ENCODE data around the gene TBXA2R.

Gene TBXA2R

DNA sequence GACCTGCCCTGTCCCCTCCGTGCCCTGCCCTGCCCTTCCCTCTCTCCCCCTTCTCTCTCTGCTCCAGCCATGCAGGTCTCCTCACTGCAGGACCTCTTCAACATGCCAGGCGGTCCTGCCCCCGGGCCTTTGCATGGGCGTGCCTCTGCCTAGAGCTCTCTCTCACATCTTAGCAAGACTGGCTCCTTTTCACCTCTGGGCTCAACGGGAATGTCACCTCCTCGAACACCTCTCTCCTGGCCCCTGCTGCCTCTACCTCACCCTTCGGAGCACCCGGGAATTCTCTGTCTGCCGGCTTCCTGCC lies 54.9 kb downstream of the TBXA2R start:
- no peak for DNase-seq (ENCODE audit: low spot score)

DNA sequence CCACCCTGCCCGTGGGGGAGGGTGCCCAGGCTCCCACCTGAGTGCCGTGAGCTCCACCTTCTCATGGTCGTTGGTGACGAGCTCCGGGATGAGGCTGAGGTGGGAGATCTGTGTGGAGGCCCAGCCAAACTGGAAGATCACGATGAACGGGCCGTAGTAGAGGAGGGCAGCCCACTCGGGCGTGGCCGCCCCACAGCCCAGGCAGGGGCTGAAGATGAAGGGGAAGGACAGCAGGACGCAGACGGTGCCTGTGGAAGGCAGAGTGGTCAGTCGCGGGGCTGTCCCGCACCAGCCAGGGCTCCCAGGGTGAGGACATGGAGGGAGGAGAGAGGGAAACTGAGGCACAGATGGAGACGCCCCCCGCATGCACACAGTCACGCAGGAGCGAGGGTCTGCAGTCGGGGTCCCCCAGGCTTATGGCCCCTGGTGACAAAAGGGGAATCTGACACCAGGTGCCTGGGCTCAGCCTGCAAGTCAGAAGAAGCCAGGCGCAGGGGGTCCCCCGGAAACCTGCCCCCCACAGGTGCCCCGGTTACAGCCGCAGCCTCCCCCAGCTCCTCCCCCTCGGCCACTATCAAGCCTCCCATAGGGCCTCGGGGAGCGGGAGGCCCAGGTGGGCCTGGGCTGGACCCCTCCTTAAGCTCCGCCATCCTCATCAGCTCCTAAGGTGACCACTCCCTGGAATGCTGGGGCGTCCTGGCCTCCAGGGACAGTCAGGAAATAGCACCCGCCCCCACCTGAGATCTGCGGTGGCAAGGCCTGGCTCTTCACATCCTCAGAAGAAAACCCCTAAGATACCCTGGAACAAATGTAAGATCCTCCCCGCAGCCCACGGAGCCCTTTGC lies 55.5 kb downstream of the TBXA2R start:
- no peak for DNase-seq (ENCODE audit: low spot score)

DNA sequence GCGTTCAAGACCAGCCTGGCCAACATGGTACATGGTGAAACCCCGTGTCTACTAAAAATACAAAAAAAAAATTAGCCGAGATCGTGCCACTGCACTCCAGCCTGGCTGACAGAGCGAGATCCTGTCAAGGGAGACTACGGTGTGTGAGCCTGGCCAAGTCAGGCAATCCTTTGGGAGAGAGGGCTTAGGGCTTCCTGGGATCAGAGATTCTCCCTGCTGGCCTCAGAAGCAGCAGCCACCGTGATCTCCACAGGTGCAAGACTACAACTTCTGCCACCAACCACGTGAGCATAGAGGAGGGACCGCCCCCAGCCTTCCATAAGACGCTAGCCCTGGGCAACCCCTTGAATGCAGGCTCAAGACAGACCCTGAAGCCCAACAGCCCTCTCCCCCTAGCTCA lies 56.9 kb downstream of the TBXA2R start:
- no peak for DNase-seq (ENCODE audit: low spot score)

DNA sequence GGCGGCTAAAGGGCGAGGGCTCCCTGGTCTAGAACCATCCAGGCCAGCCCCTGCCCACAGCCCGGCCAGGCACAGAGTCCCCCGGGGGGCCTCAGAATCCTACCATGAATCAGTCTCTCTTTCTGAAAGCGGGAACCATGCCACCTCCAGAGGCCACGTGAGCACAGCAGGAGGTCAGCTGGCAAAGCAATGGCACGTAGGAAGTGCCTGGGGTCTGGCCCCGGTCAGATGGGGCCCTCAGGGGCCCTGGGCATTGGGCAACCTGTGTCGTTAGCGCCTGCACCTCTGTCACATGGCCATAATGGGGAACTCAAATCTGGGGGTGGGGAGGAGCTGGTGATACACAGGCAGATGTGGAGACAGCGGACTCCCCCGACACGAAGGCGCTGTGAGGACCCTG lies 58.1 kb downstream of the TBXA2R start:
- DNase-seq (ENCODE audit: low spot score) = no peak

DNA sequence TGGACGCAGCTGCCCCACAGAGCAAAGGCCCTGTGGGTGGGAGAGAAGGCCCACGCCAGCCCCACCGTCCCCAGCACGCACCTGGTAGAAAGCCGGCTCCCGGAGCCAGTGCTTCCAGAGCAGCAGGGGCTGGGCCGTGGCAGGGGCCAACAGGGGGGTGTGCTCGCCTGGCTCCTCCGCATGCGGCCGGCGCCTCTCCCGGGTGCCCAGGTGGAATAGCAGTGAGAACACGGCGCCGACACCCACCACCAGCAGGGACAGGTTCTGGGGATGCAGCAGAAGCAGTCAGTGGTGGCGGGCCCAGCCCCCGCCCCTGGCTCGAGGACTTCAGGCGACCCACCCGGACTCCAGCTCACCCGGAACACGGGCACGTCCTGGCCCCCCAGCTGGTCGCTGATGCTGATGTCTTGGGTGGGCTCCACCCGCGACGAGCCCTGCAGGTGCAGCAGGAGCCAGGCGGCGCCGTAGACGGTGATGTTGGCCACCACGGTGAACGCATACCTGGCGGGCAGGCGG lies 58.9 kb downstream of the TBXA2R start:
- DNase-seq (ENCODE audit: low spot score) = no peak

DNA sequence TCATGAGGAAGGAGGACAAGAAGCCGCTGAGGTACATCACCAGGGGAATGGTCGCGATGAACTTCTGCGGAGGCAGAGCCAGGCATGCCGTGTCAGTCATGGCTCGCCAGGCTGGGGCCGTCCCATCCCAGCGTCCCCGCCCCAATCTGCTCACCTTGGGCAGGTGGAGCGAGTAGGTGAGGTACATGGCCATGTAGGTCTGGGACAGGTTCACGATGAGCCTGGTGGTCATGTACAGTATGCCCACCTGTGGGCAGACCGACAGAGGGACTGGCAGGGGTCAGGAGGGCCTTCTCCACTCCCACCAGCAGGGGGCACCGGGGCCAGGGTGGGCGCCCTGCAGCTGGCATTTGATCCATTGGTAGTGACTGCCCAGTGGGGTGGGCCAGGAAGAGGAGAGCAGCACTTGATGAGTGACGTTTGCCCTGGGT lies 59.4 kb downstream of the TBXA2R start:
- DNase-seq (ENCODE audit: low spot score) = peak; percentile 31

DNA sequence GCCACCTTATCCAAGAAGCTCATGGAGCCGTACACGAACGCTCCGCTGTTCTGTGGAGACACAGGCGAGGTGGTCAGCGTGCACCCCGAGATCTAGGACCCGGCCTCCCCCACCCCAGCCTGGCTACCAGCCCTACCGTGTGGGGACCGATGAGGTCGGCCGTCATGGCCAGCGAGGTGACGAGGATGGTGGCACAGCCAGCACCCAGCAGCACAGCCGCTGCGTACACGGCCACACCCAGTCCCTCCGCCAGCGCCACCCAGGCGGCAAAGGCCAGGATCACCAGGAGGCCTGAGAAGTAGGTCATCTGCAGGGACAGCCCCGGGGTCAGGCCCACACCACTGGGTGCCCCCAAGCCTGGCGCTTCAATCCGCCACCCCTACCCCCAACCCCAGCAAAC lies 60.6 kb downstream of the TBXA2R start:
- no peak for DNase-seq (ENCODE audit: low spot score)

DNA sequence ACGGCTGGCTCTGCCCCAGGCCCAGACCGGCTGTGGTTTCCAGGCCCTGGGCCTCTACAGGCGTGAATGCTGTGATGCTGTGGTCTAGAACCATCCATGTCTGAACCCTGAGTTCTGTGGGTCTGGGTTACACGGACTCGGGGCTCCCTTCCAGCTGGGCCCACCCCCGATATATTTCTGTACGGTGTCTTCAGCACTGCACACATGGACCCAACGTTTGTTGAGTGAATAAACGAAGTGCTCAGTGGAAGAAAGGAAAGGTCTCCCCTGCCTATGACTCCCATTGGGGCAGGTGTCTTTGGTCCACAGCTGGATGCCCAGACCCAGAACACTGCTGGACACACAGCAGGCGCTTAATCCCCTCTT lies 61.0 kb downstream of the TBXA2R start:
- DNase-seq (ENCODE audit: low spot score) = no peak

DNA sequence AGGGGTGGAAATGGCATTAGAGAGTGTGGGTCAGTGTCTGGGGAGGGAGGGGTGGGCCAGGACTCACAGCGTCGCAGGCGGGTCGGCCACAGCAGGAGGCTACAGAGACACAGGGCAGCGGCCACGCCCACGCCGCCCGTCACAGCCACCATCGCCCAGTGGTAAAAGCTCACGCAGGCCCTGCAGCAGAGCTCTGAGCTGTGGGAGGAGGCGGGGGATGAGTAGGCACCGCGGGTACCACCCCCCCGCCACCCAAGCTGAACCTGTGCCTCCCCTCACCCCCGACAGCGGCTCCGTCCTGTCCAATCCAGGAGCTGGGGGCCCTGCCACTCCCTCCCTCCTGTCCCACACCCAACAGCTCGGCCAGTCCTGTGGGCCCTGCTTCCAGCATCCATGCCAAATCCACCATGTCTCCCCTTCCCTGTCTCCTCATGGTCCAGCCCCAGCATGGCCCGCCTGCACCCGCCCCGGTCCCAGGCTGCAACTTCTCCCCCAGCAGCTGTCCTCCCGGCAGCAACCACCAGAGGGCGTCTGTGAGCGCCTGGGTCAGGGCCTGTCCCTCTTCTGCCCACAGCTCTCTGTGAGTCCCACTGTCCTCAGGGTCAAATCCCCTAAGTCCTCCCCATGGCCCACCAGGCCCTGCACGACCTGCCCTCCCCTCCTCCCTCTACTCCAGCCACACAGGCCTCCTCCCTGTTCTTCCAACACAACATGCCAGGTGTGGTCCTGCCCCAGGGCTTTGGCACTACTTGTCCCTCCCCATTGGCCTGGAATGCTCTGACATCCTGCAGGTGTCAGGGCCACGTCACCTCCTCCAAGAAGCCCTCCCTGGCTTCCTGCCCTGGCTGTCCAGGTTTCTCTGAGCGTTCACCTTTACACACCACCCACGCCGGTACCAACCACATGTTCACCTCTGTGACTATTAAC lies 61.7 kb downstream of the TBXA2R start:
- peak; percentile 77 for DNase-seq (ENCODE audit: low spot score)
